ENCODE data around the gene NPIPB8.

Gene NPIPB8

DNA sequence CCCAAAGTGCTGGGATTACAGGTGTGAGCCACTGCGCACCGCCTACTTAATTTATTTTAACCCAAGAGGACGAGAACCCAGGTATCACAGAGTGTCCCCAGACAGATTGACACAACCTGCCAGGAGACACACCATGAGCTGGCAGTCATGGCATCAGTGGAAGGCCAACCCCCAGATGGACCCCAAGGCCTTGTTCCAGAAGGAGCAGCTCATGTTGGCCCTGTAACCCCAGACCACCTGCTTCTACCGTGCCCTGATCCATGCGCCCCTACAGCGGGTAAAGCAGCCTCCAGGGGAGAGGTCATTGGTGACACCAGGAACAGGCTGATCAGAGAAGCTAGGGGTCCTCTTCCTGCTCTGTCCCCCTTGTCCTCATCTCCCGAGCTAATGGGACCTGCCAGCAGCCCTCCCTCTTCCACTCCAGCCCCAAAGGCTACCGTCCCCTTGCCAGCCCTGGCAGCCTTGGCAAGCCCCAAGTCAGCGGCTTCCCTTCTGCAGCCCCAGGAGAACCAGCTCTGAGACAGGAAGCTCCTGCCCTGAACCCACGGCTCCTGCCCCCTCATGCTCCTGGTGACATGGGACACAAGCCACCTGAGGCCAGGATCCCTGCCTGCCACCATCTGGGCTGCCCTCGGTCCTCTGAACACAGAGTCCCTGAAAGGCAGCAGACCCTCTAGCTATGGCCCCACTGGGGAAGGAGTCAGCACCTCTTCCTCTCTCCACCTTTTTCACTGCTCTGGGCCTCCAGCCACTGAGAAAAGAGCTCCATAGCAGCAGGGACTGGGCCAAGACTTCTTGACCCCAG is 34.3 kb upstream of the NPIPB8 start:
- Histone ChIP-seq H3K27ac (ENCODE audit: low read depth, low read length) (no peak overlapping the region), H3K9me3 (ENCODE audit: insufficient read depth, low read depth, low read length) (no peaks in the 10 kb centered on the region), H3K79me2 (ENCODE audit: control insufficient read depth, insufficient read depth, low read length, poor library complexity) (no peaks in the 10 kb centered on the region), H3K36me3 (ENCODE audit: control insufficient read depth in 1 of 2, insufficient read depth in 2 of 2, low read length in 2 of 2) (no peaks in the 10 kb centered on the region), H3K4me2 (ENCODE audit: low read length) (no peak overlapping the region), H3K18ac (ENCODE audit: low read length) (no peak overlapping the region), H3K79me1 (ENCODE audit: low read length) (no peaks in the 10 kb centered on the region), H3K4me1 (ENCODE audit: control insufficient read depth in 1 of 2, insufficient read depth in 2 of 2, low read length in 2 of 2) (no peaks in the 10 kb centered on the region), H3K9ac (ENCODE audit: low read length) (no peak overlapping the region), H3K14ac (ENCODE audit: low read length) (no peak overlapping the region), H2BK12ac (ENCODE audit: low read length) (no peak overlapping the region), H2AFZ (ENCODE audit: insufficient read depth, low read length, poor library complexity) (no peak overlapping the region), H4K12ac (ENCODE audit: low read depth, low read length) (no peak overlapping the region), H4K91ac (ENCODE audit: low read depth, low read length) (no peak overlapping the region), H2BK5ac (ENCODE audit: low read depth, low read length, poor library complexity) (no peak overlapping the region), H3K23ac (ENCODE audit: low read length) (no peak overlapping the region), H2BK120ac (ENCODE audit: insufficient read depth, low read length, poor library complexity) (no peak overlapping the region), H3K4ac (ENCODE audit: low read depth, low read length) (no peak overlapping the region), H4K8ac (ENCODE audit: low read depth, low read length) (no peak overlapping the region), H2AK5ac (ENCODE audit: low read length) (no peak overlapping the region), H3K4me3 (ENCODE audit: low read depth, low read length) (no peak overlapping the region), H3K27me3 (ENCODE audit: insufficient read depth, low read length) (no peaks in the 10 kb centered on the region)
- WGBS (ENCODE audit: extremely low coverage, insufficient coverage, insufficient read length), result no CpG with 5 or more reads among the region's 11 CpGs
- DNase-seq, result no peak

DNA sequence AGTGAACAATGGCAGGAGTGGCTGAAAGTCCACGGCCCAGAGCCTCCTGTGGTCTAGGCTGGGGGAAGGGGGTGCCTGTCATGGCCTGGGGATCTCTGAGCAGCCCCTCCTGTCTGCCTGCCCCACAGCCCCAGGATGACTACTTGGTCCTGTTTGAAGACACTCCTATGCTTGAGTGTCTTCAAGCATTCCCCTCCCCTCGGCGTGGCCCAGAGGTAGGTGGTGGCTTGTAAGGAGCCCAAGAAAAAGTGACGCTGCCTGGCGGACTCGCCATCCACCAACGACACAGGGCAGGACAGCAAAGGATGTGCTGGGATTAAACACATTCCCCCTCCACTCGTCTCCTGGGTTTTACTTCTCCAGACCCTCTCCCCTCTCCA is 33.7 kb upstream of the NPIPB8 start:
- no peaks in the 10 kb centered on the region for H3K79me1 ChIP-seq (ENCODE audit: low read length)
- no peak overlapping the region for H3K9ac ChIP-seq (ENCODE audit: low read length)
- no peak overlapping the region for H2BK5ac ChIP-seq (ENCODE audit: low read depth, low read length, poor library complexity)
- no CpG with 5 or more reads among the region's 8 CpGs for WGBS (ENCODE audit: extremely low coverage, insufficient coverage, insufficient read length)
- H3K36me3 ChIP-seq (ENCODE audit: control insufficient read depth in 1 of 2, insufficient read depth in 2 of 2, low read length in 2 of 2), result no peaks in the 10 kb centered on the region
- no peak for DNase-seq
- H3K9me3 ChIP-seq (ENCODE audit: insufficient read depth, low read depth, low read length), result no peaks in the 10 kb centered on the region
- H3K79me2 ChIP-seq (ENCODE audit: control insufficient read depth, insufficient read depth, low read length, poor library complexity), result no peaks in the 10 kb centered on the region
- no peak overlapping the region for H4K91ac ChIP-seq (ENCODE audit: low read depth, low read length)
- H3K14ac ChIP-seq (ENCODE audit: low read length), result no peak overlapping the region
- H2AK5ac ChIP-seq (ENCODE audit: low read length), result no peak overlapping the region
- H2BK12ac ChIP-seq (ENCODE audit: low read length), result no peak overlapping the region
- no peak overlapping the region for H3K4me3 ChIP-seq (ENCODE audit: low read depth, low read length)
- H3K18ac ChIP-seq (ENCODE audit: low read length), result no peak overlapping the region
- H3K27me3 ChIP-seq (ENCODE audit: insufficient read depth, low read length), result no peaks in the 10 kb centered on the region
- no peak overlapping the region for H3K4me2 ChIP-seq (ENCODE audit: low read length)
- no peak overlapping the region for H2BK120ac ChIP-seq (ENCODE audit: insufficient read depth, low read length, poor library complexity)
- no peak overlapping the region for H3K23ac ChIP-seq (ENCODE audit: low read length)
- H2AFZ ChIP-seq (ENCODE audit: insufficient read depth, low read length, poor library complexity), result no peak overlapping the region
- no peak overlapping the region for H4K12ac ChIP-seq (ENCODE audit: low read depth, low read length)
- no peak overlapping the region for H4K8ac ChIP-seq (ENCODE audit: low read depth, low read length)
- no peak overlapping the region for H3K4ac ChIP-seq (ENCODE audit: low read depth, low read length)
- peaks cover 0 to 3% of the 10 kb centered on the region in 2 experiments for H3K4me1 ChIP-seq (ENCODE audit: control insufficient read depth in 1 of 2, insufficient read depth in 2 of 2, low read length in 2 of 2)
- H3K27ac ChIP-seq (ENCODE audit: low read depth, low read length), result no peak overlapping the region

DNA sequence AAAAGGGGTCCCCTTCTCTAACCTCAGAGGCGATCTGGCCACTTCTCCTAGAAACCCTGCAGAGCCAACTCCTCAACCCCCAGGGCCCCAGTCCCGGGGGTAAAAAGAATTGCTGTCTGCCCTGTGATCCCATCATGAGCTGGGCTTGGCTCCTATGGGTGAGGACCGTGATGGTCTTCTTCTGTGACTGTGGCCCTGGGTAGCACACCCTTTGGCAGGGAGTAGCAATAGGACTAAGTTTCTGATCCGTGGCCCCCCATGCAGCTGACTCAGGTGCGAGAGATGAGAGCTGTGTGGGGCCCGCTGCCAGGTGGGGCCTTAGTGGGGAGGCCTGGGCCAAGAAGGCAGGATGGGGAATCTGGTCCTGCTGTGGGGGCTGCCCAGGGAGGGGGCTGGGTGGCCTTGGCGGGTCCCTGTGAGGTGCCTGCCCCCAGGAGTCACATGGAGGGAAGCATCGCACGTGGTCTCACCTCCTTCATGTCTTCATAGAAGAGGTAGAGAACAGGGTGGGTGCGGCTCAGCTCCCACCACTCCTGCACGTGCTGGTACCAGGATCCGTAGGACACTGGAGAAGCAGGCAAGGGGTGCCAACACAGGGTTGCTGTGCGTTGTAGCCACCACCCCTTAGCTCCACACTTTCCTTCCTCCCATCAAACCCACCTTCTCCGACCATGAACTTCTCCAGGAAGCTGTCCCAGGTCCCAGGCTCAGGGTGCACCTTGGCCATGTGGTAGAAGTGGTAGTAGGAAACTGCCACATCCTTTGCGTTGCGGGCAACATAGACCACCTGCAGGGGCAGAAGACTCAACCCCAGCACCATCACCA is 31.4 kb upstream of the NPIPB8 start:
- H3K79me2 ChIP-seq (ENCODE audit: control insufficient read depth, insufficient read depth, low read length, poor library complexity), result no peaks in the 10 kb centered on the region
- H3K23ac ChIP-seq (ENCODE audit: low read length), result no peak overlapping the region
- no peak overlapping the region for H3K4ac ChIP-seq (ENCODE audit: low read depth, low read length)
- H3K9me3 ChIP-seq (ENCODE audit: insufficient read depth, low read depth, low read length), result no peaks in the 10 kb centered on the region
- no peak overlapping the region for H4K12ac ChIP-seq (ENCODE audit: low read depth, low read length)
- no peak overlapping the region for H4K8ac ChIP-seq (ENCODE audit: low read depth, low read length)
- no peak overlapping the region for H3K27ac ChIP-seq (ENCODE audit: low read depth, low read length)
- H3K4me3 ChIP-seq (ENCODE audit: low read depth, low read length), result no peak overlapping the region
- H3K36me3 ChIP-seq (ENCODE audit: control insufficient read depth in 1 of 2, insufficient read depth in 2 of 2, low read length in 2 of 2), result no peaks in the 10 kb centered on the region
- no peak overlapping the region for H2BK12ac ChIP-seq (ENCODE audit: low read length)
- no peak overlapping the region for H2AFZ ChIP-seq (ENCODE audit: insufficient read depth, low read length, poor library complexity)
- H3K27me3 ChIP-seq (ENCODE audit: insufficient read depth, low read length), result no peaks in the 10 kb centered on the region
- no peak overlapping the region for H2BK5ac ChIP-seq (ENCODE audit: low read depth, low read length, poor library complexity)
- no peak overlapping the region for H2AK5ac ChIP-seq (ENCODE audit: low read length)
- H3K18ac ChIP-seq (ENCODE audit: low read length), result no peak overlapping the region
- H3K4me1 ChIP-seq (ENCODE audit: control insufficient read depth in 1 of 2, insufficient read depth in 2 of 2, low read length in 2 of 2), result peaks cover 0 to 6% of the 10 kb centered on the region in 2 experiments
- H4K91ac ChIP-seq (ENCODE audit: low read depth, low read length), result no peak overlapping the region
- no peaks in the 10 kb centered on the region for H3K79me1 ChIP-seq (ENCODE audit: low read length)
- no peak overlapping the region for H3K4me2 ChIP-seq (ENCODE audit: low read length)
- no peak overlapping the region for H3K14ac ChIP-seq (ENCODE audit: low read length)
- no peak overlapping the region for H2BK120ac ChIP-seq (ENCODE audit: insufficient read depth, low read length, poor library complexity)
- no peak overlapping the region for H3K9ac ChIP-seq (ENCODE audit: low read length)
- no CpG with 5 or more reads among the region's 16 CpGs for WGBS (ENCODE audit: extremely low coverage, insufficient coverage, insufficient read length)
- DNase-seq, result no peak

DNA sequence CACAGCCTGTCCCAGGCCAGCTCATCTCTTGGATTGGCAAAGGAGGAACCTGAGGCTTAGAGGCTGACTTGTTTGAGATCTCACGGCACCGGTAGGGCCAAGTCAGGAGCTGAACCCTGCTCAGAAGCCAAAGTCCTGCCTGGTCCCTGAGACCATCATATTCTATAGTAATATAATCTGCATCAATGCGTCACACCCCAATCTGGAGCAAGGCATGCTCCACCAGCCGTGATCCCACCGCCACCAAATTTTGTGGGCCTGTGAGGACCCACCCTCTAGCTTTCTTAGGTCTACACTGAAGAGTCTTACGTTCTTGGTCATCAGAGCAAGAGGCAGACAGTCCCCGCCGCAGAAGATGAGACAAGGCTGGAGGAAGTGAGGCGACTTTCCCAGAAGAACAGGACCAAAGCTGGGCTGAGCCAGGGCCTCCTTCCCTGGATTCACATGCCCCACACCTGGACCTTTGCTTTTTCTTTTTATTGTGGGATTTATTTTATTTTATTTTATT is 30.7 kb upstream of the NPIPB8 start:
- H3K9me3 ChIP-seq (ENCODE audit: insufficient read depth, low read depth, low read length), result no peaks in the 10 kb centered on the region
- H3K4me2 ChIP-seq (ENCODE audit: low read length), result no peak overlapping the region
- no CpG with 5 or more reads among the region's 9 CpGs for WGBS (ENCODE audit: extremely low coverage, insufficient coverage, insufficient read length)
- H4K8ac ChIP-seq (ENCODE audit: low read depth, low read length), result no peak overlapping the region
- no peak overlapping the region for H2AK5ac ChIP-seq (ENCODE audit: low read length)
- no peak for DNase-seq
- peaks cover 0 to 6% of the 10 kb centered on the region in 2 experiments for H3K4me1 ChIP-seq (ENCODE audit: control insufficient read depth in 1 of 2, insufficient read depth in 2 of 2, low read length in 2 of 2)
- no peak overlapping the region for H4K12ac ChIP-seq (ENCODE audit: low read depth, low read length)
- no peak overlapping the region for H2BK120ac ChIP-seq (ENCODE audit: insufficient read depth, low read length, poor library complexity)
- H2BK12ac ChIP-seq (ENCODE audit: low read length), result no peak overlapping the region
- no peak overlapping the region for H2BK5ac ChIP-seq (ENCODE audit: low read depth, low read length, poor library complexity)
- H3K36me3 ChIP-seq (ENCODE audit: control insufficient read depth in 1 of 2, insufficient read depth in 2 of 2, low read length in 2 of 2), result no peaks in the 10 kb centered on the region
- no peak overlapping the region for H2AFZ ChIP-seq (ENCODE audit: insufficient read depth, low read length, poor library complexity)
- no peaks in the 10 kb centered on the region for H3K79me1 ChIP-seq (ENCODE audit: low read length)
- H3K23ac ChIP-seq (ENCODE audit: low read length), result no peak overlapping the region
- no peak overlapping the region for H3K9ac ChIP-seq (ENCODE audit: low read length)
- H3K27ac ChIP-seq (ENCODE audit: low read depth, low read length), result no peak overlapping the region
- no peaks in the 10 kb centered on the region for H3K79me2 ChIP-seq (ENCODE audit: control insufficient read depth, insufficient read depth, low read length, poor library complexity)
- no peak overlapping the region for H3K4ac ChIP-seq (ENCODE audit: low read depth, low read length)
- no peaks in the 10 kb centered on the region for H3K27me3 ChIP-seq (ENCODE audit: insufficient read depth, low read length)
- H3K14ac ChIP-seq (ENCODE audit: low read length), result no peak overlapping the region
- no peak overlapping the region for H4K91ac ChIP-seq (ENCODE audit: low read depth, low read length)
- no peak overlapping the region for H3K4me3 ChIP-seq (ENCODE audit: low read depth, low read length)
- H3K18ac ChIP-seq (ENCODE audit: low read length), result no peak overlapping the region

Data from trophoblast cell (in vitro differentiated cells and primary cell).